Suprapubic skin (tissue), 3 donors: ENCODE results near the gene FRMD4A.

Experiments used
- CTCF ChIP-seq, 2 donors: fragments of 200-600 bp in 1 of 2; fragments of 450-650 bp in 1 of 2; sonication (generic) in 1 of 2; IDR thresholded peaks; one replicate each; pipeline ENCODE4 v1.5.1; 2016 to 2019; ENCODE audit warnings: antibody characterized with exemption in 2 of 2, mild to moderate bottlenecking in 1 of 2, moderate library complexity in 1 of 2
- POLR2A ChIP-seq, 2 donors: fragments of 450-650 bp; IDR thresholded peaks; one replicate each; pipeline ENCODE4 v1.6.1; 2017; ENCODE audit warnings: antibody characterized with exemption in 2 of 2, mild to moderate bottlenecking in 2 of 2, moderate library complexity in 2 of 2

DNA sequence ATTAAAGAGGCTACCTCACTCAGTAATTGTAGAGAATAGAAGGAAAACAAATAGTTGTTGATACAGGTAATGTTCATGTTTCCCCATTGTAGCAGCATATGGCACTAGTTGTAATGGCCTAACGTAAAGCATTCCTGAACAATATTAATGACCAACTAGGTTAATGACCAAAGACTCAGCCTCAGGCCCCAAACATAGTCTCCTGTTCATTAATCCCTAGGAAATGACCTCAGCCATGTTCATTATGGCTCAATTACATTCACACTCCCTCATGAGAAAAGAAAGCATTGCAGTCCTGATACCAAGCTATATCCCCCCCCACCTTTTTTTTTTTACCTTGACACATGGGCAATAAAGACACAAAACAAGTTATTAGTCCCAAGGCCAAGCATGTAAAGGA lies 12.7 kb downstream of the FRMD4A start:
- TF ChIP-seq POLR2A (IDR thresholded peaks at IDR 0.05) (no peak), CTCF (IDR thresholded peaks at IDR 0.05) (no peak)
